Panc1 (cell line): ENCODE data around the gene GPX1.

ENCODE experiments used
- POLR2AphosphoS5 ChIP-seq: IDR thresholded peaks from 2 replicates; pipeline ENCODE4 v1.6.1; 2012; ENCODE audit warnings: mild to moderate bottlenecking, low read depth, low read length, moderate library complexity
- TF ChIP-seq, protein P1 (sequence below): fragments of 450-650 bp; IDR thresholded peaks from 2 replicates; pipeline ENCODE4 v1.5.1; 2017; ENCODE audit warnings: mild to moderate bottlenecking

DNA sequence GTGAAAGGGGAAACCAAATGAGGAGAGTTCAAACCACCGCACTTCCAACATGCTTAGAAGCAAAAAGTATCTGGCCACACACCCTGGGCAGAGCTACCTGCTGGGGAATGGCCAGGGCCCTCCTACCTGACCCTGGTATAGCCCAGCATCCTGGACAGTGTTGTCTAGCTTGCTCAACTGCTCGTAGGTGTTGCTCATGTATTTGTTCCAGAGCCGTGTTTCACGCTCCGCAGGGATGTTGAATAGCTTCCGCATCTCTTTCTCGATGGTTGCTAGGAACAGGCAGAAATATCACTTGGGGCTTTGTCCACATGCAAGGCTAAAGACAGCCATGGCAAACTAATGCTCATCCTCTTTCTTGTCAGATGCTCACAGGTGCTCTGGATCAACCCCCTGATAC, 33.4 kb downstream of the GPX1 start:
- TF ChIP-seq, protein P1, sequence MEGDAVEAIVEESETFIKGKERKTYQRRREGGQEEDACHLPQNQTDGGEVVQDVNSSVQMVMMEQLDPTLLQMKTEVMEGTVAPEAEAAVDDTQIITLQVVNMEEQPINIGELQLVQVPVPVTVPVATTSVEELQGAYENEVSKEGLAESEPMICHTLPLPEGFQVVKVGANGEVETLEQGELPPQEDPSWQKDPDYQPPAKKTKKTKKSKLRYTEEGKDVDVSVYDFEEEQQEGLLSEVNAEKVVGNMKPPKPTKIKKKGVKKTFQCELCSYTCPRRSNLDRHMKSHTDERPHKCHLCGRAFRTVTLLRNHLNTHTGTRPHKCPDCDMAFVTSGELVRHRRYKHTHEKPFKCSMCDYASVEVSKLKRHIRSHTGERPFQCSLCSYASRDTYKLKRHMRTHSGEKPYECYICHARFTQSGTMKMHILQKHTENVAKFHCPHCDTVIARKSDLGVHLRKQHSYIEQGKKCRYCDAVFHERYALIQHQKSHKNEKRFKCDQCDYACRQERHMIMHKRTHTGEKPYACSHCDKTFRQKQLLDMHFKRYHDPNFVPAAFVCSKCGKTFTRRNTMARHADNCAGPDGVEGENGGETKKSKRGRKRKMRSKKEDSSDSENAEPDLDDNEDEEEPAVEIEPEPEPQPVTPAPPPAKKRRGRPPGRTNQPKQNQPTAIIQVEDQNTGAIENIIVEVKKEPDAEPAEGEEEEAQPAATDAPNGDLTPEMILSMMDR, result no peak
- no peak for TF ChIP-seq POLR2AphosphoS5
